ENCODE results near the gene STK24. TPM values are rescaled to one million over a fixed set of nuclear protein-coding genes. Genes with fewer than 3 reads are reported as not detected.
A peak's percentile ranks its signal among the peaks of the same experiment; 100 is the strongest.

Gene STK24
- polyA plus RNA-seq, 1 experiment, result 44.0 TPM

- POLR2A ChIA-PET, result interaction anchor here (0.7 to 1.9 kb wide), 5 partner anchors 10 to 94 kb away, joined by 6 to 11 read pairs (median 8); no protein-coding TSS in a partner anchor
- Histone ChIP-seq H3K4me3 (ENCODE audit: low read depth, low read length) (no peak overlapping the region), H3K9me3 (ENCODE audit: control insufficient read depth, insufficient read depth, low read length) (peaks cover 21% of the 10 kb centered on the region), H3K27ac (ENCODE audit: low read depth, low read length) (peak overlapping the region; percentile 83), H3K27me3 (ENCODE audit: control insufficient read depth, insufficient read depth, low read length) (no peaks in the 10 kb centered on the region)
- TF ChIP-seq, protein P1, sequence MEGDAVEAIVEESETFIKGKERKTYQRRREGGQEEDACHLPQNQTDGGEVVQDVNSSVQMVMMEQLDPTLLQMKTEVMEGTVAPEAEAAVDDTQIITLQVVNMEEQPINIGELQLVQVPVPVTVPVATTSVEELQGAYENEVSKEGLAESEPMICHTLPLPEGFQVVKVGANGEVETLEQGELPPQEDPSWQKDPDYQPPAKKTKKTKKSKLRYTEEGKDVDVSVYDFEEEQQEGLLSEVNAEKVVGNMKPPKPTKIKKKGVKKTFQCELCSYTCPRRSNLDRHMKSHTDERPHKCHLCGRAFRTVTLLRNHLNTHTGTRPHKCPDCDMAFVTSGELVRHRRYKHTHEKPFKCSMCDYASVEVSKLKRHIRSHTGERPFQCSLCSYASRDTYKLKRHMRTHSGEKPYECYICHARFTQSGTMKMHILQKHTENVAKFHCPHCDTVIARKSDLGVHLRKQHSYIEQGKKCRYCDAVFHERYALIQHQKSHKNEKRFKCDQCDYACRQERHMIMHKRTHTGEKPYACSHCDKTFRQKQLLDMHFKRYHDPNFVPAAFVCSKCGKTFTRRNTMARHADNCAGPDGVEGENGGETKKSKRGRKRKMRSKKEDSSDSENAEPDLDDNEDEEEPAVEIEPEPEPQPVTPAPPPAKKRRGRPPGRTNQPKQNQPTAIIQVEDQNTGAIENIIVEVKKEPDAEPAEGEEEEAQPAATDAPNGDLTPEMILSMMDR (IDR thresholded peaks at IDR 0.05; ENCODE audit: low read depth, low read length), result no peak
- CTCF ChIA-PET, result interaction anchor here (0.7 to 1.1 kb wide), 2 partner anchors 30 to 692 kb away, joined by 6 to 13 read pairs; no protein-coding TSS in a partner anchor
- DNase-seq (ENCODE audit: low read depth, low spot score), result no peak
Measured at GRCh38 chr13:98548230-98548629, 28.7 kb downstream of the STK24 start.

GRCh38 chr13:98547455-98547854 is 29.5 kb downstream of the STK24 start:
- CTCF ChIA-PET, result no interaction called here
- H3K27me3 ChIP-seq (ENCODE audit: control insufficient read depth, insufficient read depth, low read length), result no peaks in the 10 kb centered on the region
- TF ChIP-seq, protein P1 (IDR thresholded peaks at IDR 0.05; ENCODE audit: low read depth, low read length), result no peak
- H3K4me3 ChIP-seq (ENCODE audit: low read depth, low read length), result no peak overlapping the region
- no peak for DNase-seq (ENCODE audit: low read depth, low spot score)
- peak overlapping the region; percentile 31 for H3K27ac ChIP-seq (ENCODE audit: low read depth, low read length)
- peaks cover 24% of the 10 kb centered on the region for H3K9me3 ChIP-seq (ENCODE audit: control insufficient read depth, insufficient read depth, low read length)
- POLR2A ChIA-PET, result no interaction called here

GRCh38 chr13:98546402-98546801 is 30.5 kb downstream of the STK24 start:
- POLR2A ChIA-PET, result no interaction called here

DNA sequence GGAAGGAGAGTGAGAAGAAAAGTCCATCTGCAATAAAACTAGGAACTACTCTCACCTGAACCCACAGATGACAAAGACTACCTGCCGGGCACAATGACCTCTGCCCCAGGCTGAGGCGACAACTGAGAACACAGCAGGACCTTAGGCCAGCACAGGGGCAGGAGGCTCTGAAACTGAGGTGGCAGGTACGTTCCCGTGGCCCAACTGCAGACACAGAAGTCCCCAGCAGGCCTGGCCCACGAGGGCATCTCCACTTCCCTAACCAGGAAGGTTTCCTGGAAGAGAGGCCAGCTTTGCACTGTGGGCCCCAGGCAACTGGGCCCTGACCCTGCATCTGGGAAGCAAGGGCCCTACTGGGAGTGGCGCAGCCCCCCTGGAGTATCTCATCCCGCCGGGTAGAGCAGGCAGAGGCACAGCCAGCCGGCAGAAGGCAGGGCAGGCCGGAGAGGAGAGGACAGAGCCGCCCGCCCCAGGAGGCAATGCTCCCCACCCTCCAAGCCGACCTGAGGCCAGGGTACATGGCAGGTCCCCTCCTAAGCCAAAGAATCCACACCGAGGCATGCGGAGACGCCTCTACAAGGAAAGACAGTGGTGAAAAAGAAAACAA is 32.7 kb downstream of the STK24 start:
- ChIA-PET CTCF (no interaction called here), POLR2A (no interaction called here)
- H3K9me3 ChIP-seq (ENCODE audit: control insufficient read depth, insufficient read depth, low read length), result peaks cover 9% of the 10 kb centered on the region
- DNase-seq (ENCODE audit: low read depth, low spot score), result no peak
- no peaks in the 10 kb centered on the region for H3K27me3 ChIP-seq (ENCODE audit: control insufficient read depth, insufficient read depth, low read length)
- no peak overlapping the region for H3K27ac ChIP-seq (ENCODE audit: low read depth, low read length)
- H3K4me3 ChIP-seq (ENCODE audit: low read depth, low read length), result no peak overlapping the region
- TF ChIP-seq, protein P1 (IDR thresholded peaks at IDR 0.05; ENCODE audit: low read depth, low read length), result no peak

More at GRCh38 chr13:98546402-98546801, 30.5 kb downstream of the STK24 start:
- no peak overlapping the region for H3K4me3 ChIP-seq (ENCODE audit: low read depth, low read length)
- no peak overlapping the region for H3K27ac ChIP-seq (ENCODE audit: low read depth, low read length)
- no peaks in the 10 kb centered on the region for H3K27me3 ChIP-seq (ENCODE audit: control insufficient read depth, insufficient read depth, low read length)
- peaks cover 20% of the 10 kb centered on the region for H3K9me3 ChIP-seq (ENCODE audit: control insufficient read depth, insufficient read depth, low read length)
- DNase-seq (ENCODE audit: low read depth, low spot score), result no peak
- CTCF ChIA-PET, result no interaction called here
- TF ChIP-seq, protein P1 (IDR thresholded peaks at IDR 0.05; ENCODE audit: low read depth, low read length), result no peak

- TF ChIP-seq, protein P1 (IDR thresholded peaks at IDR 0.05; ENCODE audit: low read depth, low read length), result no peak
- DNase-seq (ENCODE audit: low read depth, low spot score), result no peak
- ChIA-PET CTCF (no interaction called here), POLR2A (no interaction called here)
- peaks cover 9% of the 10 kb centered on the region; the same call in 1 of the 2 replicates for H3K9me3 ChIP-seq (ENCODE audit: control insufficient read depth, insufficient read depth, low read length)
- H3K27me3 ChIP-seq (ENCODE audit: control insufficient read depth, insufficient read depth, low read length), result no peaks in the 10 kb centered on the region
- H3K27ac ChIP-seq (ENCODE audit: low read depth, low read length), result no peak overlapping the region
- H3K4me3 ChIP-seq (ENCODE audit: low read depth, low read length), result no peak overlapping the region
Measured at GRCh38 chr13:98543378-98544103, 33.4 kb downstream of the STK24 start.

Measured in AG04450 (cell line).